Hair follicle dermal papilla cell (primary cell): Measurements from ENCODE around the gene DBI. TPM values are rescaled to one million over a fixed set of nuclear protein-coding genes. Genes with fewer than 3 reads are reported as not detected.

Experiments
- total RNA-seq: library from RNA; depleted of rRNA; stranded (reverse); fragments of >200 nt; gene quantifications from 2 replicates; pipeline ENCODE4 v1.2.3, GENCODE V29; 2012

Gene DBI
- 71.2 and 91.3 TPM in 2 replicates for total RNA-seq

GRCh38 chr2:119366649-119367471, at the start of gene DBI, which contains the start of gene C2orf76:
DBI (plus strand) TSS chr2:119366977; CDS start chr2:119367052, 75 bp downstream.
C2orf76 (minus strand) TSS chr2:119366834; CDS start chr2:119339959, 26,875 bp downstream.

Other genes starting within 250 kb of the DBI start
- gene C1QL2, start 208.2 kb upstream of the DBI start, total RNA-seq, result not detected in 2 replicates
- gene STEAP3, start 143.1 kb upstream of the DBI start, total RNA-seq, result 45.4 and 60.0 TPM in 2 replicates
- 7.0 and 9.8 TPM in 2 replicates for gene C2orf76, start 143 bp upstream of the DBI start, total RNA-seq
- gene TMEM37, start 64.9 kb downstream of the DBI start, total RNA-seq, result 0.32 TPM in 1 of 2 replicates, not detected in the other
- not detected in 2 replicates for gene SCTR, start 157.5 kb downstream of the DBI start, total RNA-seq
- gene CFAP221, start 177.5 kb downstream of the DBI start, total RNA-seq, result 0.32 and 0.36 TPM in 2 replicates